WI38 (cell line): ENCODE data around the gene NRG3.

Experiments
- H3K4me3 ChIP-seq: 2 replicates; pipeline ENCODE4 v1.5.1; 2011; ENCODE audit warnings: low read depth, mild to moderate bottlenecking, control low read depth, low read length
- CTCF ChIP-seq: IDR thresholded peaks from 2 replicates; pipeline ENCODE4 v1.5.1; 2012; ENCODE audit warnings: low read depth, mild to moderate bottlenecking, control low read depth, low read length

NRG3 gene

GRCh38 chr10:82463614-82464013, 588.6 kb downstream of the NRG3 start:
- no peak for TF ChIP-seq CTCF
- no peak overlapping the region for H3K4me3 ChIP-seq

GRCh38 chr10:82464191-82464818, 589.3 kb downstream of the NRG3 start:
- H3K4me3 ChIP-seq: no peak overlapping the region
- no peak for TF ChIP-seq CTCF

GRCh38 chr10:82464966-82465365, 590.0 kb downstream of the NRG3 start:
- no peak for TF ChIP-seq CTCF
- no peak overlapping the region for H3K4me3 ChIP-seq

- H3K4me3 ChIP-seq: no peak overlapping the region
- TF ChIP-seq CTCF: no peak
Observed at GRCh38 chr10:82468453-82468852, 593.5 kb downstream of the NRG3 start.

- no peak for TF ChIP-seq CTCF
- H3K4me3 ChIP-seq: no peak overlapping the region
Observed at GRCh38 chr10:82472406-82473335, 597.7 kb downstream of the NRG3 start.

GRCh38 chr10:82477776-82478175, 602.8 kb downstream of the NRG3 start:
- TF ChIP-seq CTCF: no peak
- no peak overlapping the region for H3K4me3 ChIP-seq

- TF ChIP-seq CTCF: no peak
Observed at GRCh38 chr10:82492647-82493046, 617.7 kb downstream of the NRG3 start.

More at GRCh38 chr10:82492647-82493046, 617.7 kb downstream of the NRG3 start:
- H3K4me3 ChIP-seq: no peak overlapping the region
